Mucosa of rectum (tissue), 2 donors: Measurements from ENCODE around the gene SLC25A43.
A peak's percentile ranks its signal among the peaks of the same experiment; 100 is the strongest.
"Not testable (repeated sequence)": the region's sequence is repeated elsewhere in the genome, so short reads cannot be mapped to it uniquely, and the experiment has no call there.

Experiments
- H3K27ac ChIP-seq, 2 donors: one replicate each; pipeline ENCODE4 v1.7.0; 2013; ENCODE audit warnings: inconsistent platforms in 2 of 2, low read depth in 2 of 2, low read length in 2 of 2
- H3K27me3 ChIP-seq, 2 donors: one replicate each; pipeline ENCODE4 v1.7.0; 2013; ENCODE audit warnings: low read length in 2 of 2; ENCODE audit not compliant: control insufficient read depth in 2 of 2, insufficient read depth in 2 of 2
- H3K36me3 ChIP-seq, 2 donors: one replicate each; pipeline ENCODE4 v1.7.0; 2013; ENCODE audit warnings: low read length in 2 of 2; ENCODE audit not compliant: control insufficient read depth in 2 of 2, insufficient read depth in 2 of 2
- H3K4me1 ChIP-seq, 2 donors: one replicate each; pipeline ENCODE4 v1.7.0; 2013; ENCODE audit warnings: low read length in 2 of 2, mild to moderate bottlenecking in 1 of 2; ENCODE audit not compliant: control insufficient read depth in 2 of 2, insufficient read depth in 2 of 2
- H3K4me3 ChIP-seq, 2 donors: one replicate each; pipeline ENCODE4 v1.7.0; 2013; ENCODE audit warnings: low read length in 2 of 2
- H3K9ac ChIP-seq, 2 donors: one replicate each; pipeline ENCODE4 v1.7.0; 2013; ENCODE audit warnings: low read length in 2 of 2, low read depth in 1 of 2, mild to moderate bottlenecking in 1 of 2
- H3K9me3 ChIP-seq, 2 donors: one replicate each; pipeline ENCODE4 v1.7.0; 2013; ENCODE audit warnings: low read length in 2 of 2; ENCODE audit not compliant: control insufficient read depth in 2 of 2
- donor health status: healthy.
- donor health status: Normal muscosa, but diverticular disease.

Gene SLC25A43

DNA sequence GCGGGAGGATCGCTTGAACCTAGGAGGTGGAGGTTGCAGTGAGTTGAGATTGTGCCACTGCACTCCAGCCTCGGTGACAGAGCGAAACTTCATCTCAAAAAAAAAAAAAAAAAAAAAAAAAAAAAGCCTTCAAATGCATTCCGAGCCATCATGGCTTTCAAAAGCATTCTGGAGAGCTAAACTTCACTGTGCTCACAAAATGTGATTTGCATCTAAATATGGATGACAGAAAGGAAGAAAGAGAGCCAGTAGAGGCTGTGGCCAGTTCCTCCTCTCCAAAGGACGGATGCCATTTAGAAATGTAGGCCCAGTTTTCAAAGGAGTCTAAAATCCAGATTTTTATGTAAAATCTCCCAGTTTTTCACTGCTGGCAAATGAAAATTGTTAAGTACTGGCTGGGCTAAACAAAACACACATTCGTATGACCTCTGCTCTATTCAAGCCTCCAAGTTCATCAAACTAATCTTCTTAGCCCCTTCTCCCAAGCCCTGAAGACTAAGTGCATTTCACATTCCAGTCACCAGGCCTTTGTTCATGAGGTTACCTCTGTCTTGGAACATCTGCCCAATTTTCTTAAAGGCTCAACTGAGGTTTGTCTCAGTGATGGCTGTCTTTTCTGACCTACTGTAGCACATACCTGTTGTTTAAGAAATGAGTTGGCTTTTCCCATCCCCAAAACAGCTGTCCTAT lies 22.0 kb downstream of the SLC25A43 start:
- no peak overlapping the region for H3K9ac ChIP-seq
- H3K27ac ChIP-seq = no peak overlapping the region
- no peak overlapping the region for H3K4me3 ChIP-seq
- no peaks in the 10 kb centered on the region for H3K4me1 ChIP-seq
- H3K27me3 ChIP-seq = no peaks in the 10 kb centered on the region
- no peaks in the 10 kb centered on the region for H3K9me3 ChIP-seq
- no peaks in the 10 kb centered on the region for H3K36me3 ChIP-seq

DNA sequence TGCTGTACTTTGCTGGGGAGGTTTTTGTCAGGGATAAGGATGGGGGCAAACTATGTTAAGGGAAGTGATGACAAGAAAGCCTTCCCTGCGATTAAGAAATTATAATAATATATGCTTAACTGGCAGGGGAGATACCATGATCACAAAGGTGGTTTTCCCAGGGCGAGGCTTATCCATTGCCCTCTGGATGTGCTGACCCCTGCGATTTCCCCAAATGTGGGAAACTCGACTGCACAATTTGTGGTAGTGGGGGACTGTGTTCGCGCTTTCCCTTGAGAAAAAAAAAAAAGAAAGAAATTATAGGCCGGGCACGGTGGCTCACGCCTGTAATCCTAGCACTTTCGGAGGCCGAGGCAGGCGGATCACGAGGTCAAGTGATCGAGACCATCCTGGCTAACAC lies 24.5 kb downstream of the SLC25A43 start:
- H3K9ac ChIP-seq = no peak overlapping the region
- no peaks in the 10 kb centered on the region for H3K36me3 ChIP-seq
- no peaks in the 10 kb centered on the region for H3K4me1 ChIP-seq
- no peaks in the 10 kb centered on the region for H3K27me3 ChIP-seq
- H3K4me3 ChIP-seq = no peak overlapping the region
- H3K27ac ChIP-seq = no peak overlapping the region
- H3K9me3 ChIP-seq = no peaks in the 10 kb centered on the region

DNA sequence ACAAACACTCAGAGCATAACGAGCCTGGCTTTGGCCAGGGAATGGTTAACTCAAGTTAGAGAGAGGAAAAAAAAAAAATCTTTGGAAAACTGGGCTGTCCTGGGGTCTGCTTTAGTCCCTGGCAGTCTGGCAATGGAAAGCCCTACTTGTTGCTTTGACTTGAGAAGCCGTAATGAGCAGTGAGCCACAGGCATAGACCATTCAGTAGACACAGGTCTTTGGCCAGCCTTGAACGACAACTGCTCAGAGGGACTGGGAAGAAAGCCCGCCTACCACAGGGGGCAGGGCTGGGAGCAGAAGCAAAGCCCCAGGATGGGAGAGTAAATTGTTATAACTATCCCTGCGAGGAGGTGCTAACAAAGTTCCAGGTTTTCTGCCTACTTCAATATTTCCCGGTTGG lies 25.9 kb downstream of the SLC25A43 start:
- Histone ChIP-seq H3K27ac (no peak overlapping the region), H3K4me1 (no peaks in the 10 kb centered on the region), H3K9me3 (no peaks in the 10 kb centered on the region), H3K9ac (no peak overlapping the region), H3K27me3 (no peaks in the 10 kb centered on the region), H3K4me3 (no peak overlapping the region), H3K36me3 (no peaks in the 10 kb centered on the region)

DNA sequence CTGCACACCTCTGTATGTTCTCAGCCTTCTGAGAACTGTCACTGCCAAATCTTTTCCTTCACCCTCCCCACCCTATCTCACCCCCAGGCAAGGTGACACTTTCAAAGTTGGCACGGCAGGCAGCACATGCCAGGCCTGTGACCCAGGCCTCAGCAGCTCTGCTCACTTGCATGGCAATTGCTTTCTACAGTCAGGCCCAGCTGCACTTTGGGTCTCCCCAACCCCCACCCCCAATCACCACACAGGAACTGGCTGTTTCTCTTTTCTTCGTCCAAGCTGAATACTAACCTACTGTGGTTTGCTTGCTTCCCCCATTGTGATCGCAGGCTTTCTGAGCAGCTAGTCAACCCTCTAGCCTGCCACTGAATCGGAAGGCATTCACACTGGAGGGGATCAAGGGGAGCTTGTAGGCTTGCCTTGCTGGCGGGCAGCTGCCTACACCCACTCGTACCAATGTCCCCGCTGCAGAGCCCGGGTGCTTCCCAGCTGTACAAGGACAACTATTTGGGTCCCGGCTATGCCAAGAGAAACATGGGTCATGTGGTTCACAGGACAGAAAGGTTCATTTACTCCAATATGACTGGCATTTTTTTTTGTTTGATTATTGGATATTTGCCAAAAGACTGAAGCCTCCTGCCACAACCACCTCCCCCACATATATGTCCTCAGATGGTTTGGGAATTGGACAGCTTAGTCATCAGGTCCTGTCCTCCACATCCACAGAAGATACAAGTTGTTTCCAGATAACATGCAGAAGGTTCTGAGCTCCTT lies 28.1 kb downstream of the SLC25A43 start:
- Histone ChIP-seq H3K9me3 (no peaks in the 10 kb centered on the region), H3K36me3 (no peaks in the 10 kb centered on the region), H3K27me3 (peaks cover 0 to 2% of the 10 kb centered on the region in 2 donors), H3K4me3 (peak overlapping the region in 1 of 2 donors; percentile 20), H3K9ac (no peak overlapping the region), H3K4me1 (no peaks in the 10 kb centered on the region), H3K27ac (peak overlapping the region in 1 of 2 donors; percentile 32)

DNA sequence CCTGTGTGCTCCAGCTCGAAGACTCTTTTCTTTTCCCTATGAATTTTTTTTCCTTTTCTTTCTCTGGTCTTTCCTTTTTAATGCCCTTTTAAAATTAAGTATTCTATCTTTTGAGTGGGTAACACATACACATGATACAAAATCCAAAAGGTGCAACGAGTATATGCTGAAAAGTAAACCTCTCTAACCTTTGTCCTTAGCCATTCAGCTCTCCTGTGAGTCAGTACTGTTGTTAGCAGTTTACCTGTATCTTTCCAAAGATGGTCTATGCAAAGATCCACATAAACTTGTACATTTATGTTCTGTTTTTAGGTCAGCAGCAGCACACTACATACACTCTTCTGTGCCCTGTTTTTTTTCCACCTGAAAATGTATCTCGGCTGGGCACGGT lies 28.7 kb downstream of the SLC25A43 start:
- H3K9me3 ChIP-seq = no peaks in the 10 kb centered on the region
- no peak overlapping the region for H3K9ac ChIP-seq
- no peaks in the 10 kb centered on the region for H3K36me3 ChIP-seq
- H3K4me1 ChIP-seq = no peaks in the 10 kb centered on the region
- H3K27ac ChIP-seq = no peak overlapping the region
- H3K4me3 ChIP-seq = no peak overlapping the region
- peaks cover 0 to 2% of the 10 kb centered on the region in 2 donors for H3K27me3 ChIP-seq

DNA sequence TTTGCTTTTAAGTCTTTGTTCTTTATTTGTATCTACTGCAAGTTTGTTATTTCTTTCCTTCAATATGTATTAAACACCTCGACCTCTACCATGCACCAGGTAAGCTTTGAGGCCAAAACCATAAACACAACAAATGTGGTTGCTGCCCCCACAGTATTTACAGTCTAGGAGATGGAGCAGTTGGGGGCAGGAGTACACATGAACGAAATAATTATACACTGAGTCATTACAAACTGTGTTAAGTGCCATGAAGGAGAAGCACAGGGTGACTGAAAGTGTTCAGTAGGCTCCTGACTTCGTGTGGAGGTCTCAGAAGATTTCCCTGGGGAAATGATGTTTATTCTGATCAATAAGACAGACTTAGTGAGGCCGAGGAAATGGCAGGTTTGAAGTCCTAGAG lies 30.3 kb downstream of the SLC25A43 start:
- no peaks in the 10 kb centered on the region for H3K9me3 ChIP-seq
- peaks cover 0 to 2% of the 10 kb centered on the region in 2 donors for H3K27me3 ChIP-seq
- no peak overlapping the region for H3K27ac ChIP-seq
- no peaks in the 10 kb centered on the region for H3K36me3 ChIP-seq
- no peak overlapping the region for H3K9ac ChIP-seq
- no peaks in the 10 kb centered on the region for H3K4me1 ChIP-seq
- H3K4me3 ChIP-seq = no peak overlapping the region

DNA sequence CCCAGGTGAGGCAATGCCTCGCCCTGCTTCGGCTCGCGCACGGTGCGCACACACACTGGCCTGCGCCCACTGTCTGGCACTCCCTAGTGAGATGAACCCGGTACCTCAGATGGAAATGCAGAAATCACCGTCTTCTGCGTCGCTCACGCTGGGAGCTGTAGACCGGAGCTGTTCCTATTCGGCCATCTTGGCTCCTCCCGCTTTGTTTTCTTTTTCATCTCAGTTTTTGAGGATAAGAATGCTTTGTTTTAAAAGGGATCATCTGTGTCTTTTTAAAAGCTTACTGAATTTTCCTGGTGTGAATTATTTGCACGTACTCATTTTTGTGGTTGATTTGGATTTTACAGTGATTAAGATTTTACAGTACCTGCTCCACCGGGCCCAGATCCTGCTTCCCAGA lies 42.2 kb downstream of the SLC25A43 start:
- H3K9me3 ChIP-seq, H3K27me3 ChIP-seq, H3K9ac ChIP-seq, H3K4me1 ChIP-seq, H3K4me3 ChIP-seq, H3K36me3 ChIP-seq: not testable (repeated sequence)
- H3K27ac ChIP-seq = peak overlapping the region; percentile 48 to 58

DNA sequence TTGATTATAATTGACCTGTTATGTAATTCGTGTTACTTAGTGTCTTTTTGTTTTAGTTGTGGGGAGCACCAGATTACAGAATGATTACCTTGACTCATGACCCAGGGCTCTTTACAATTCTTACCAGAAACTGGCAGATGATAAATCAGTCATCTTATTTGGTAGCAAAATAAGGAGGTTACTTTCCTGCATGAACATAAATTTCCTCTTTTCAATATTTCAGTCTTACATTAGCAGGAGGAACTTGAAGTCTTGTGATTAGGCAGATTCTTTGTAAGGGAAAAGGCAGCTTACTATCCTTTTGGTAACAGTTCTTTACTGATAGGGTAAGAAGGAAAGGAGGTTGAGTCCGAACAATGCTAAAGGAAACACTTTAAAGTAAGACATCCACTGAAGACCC lies 43.1 kb downstream of the SLC25A43 start:
- H3K4me3 ChIP-seq = no peak overlapping the region
- H3K36me3 ChIP-seq = no peaks in the 10 kb centered on the region
- no peak overlapping the region for H3K27ac ChIP-seq
- H3K27me3 ChIP-seq = no peaks in the 10 kb centered on the region
- H3K9me3 ChIP-seq = no peaks in the 10 kb centered on the region
- H3K4me1 ChIP-seq = no peaks in the 10 kb centered on the region
- H3K9ac ChIP-seq = no peak overlapping the region

DNA sequence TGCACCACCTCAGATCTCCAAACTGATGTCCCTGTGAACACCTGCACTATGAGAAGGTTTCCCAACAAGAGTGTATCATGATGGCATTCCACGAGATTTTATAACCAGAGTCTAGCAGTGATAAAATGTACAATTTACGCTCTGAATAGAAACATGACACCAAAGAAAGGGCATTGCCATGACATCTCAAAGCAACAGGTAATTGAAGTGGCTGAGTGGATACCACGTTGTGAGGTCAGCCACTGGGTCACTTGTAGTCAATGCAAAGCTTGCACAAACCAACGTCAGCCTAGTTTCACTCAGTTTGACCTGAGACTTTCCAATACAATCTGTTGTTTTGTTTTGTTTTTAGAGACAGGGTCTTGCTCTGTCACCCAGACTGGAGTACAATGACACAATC lies 54.1 kb downstream of the SLC25A43 start:
- H3K36me3 ChIP-seq = peaks cover 0 to 12% of the 10 kb centered on the region in 2 donors
- no peaks in the 10 kb centered on the region for H3K9me3 ChIP-seq
- H3K4me1 ChIP-seq = peaks cover 2 to 3% of the 10 kb centered on the region in 2 donors
- no peak overlapping the region for H3K9ac ChIP-seq
- H3K27me3 ChIP-seq = no peaks in the 10 kb centered on the region
- no peak overlapping the region for H3K27ac ChIP-seq
- no peak overlapping the region for H3K4me3 ChIP-seq

DNA sequence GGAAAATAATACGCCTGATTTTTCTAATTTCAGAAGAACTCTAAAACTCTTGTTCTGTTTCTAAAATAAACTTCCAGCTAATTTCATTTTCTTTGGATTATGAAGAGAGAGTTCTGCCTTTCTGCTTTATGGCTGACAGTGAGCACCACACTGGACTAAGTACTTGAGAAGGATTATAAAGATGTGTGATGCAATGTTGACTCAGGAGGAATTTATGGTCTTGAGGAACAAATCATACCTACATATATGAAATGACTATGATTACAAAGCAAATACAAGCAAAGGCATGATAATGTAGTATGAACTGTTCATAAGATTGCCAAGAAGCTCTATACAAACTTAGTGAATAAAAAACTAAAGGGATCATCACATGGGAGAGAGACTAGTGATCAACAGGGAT lies 56.1 kb downstream of the SLC25A43 start:
- peaks cover 2 to 3% of the 10 kb centered on the region in 2 donors for H3K4me1 ChIP-seq
- H3K4me3 ChIP-seq = no peak overlapping the region
- H3K27ac ChIP-seq = peak overlapping the region; percentile 7 to 61
- no peaks in the 10 kb centered on the region for H3K27me3 ChIP-seq
- no peaks in the 10 kb centered on the region for H3K9me3 ChIP-seq
- H3K36me3 ChIP-seq = peaks cover 0 to 12% of the 10 kb centered on the region in 2 donors
- no peak overlapping the region for H3K9ac ChIP-seq
